Mucosa of descending colon (tissue), 3 donors: ENCODE results near the gene POMGNT1. TPM values are rescaled to one million over a fixed set of nuclear protein-coding genes. Genes with fewer than 3 reads are reported as not detected.

ENCODE experiments used
- ATAC-seq: fragments of 200-7000 bp; cut with Tn5 transposase; one replicate; pipeline ENCODE4 v1.9.1; 2020; ENCODE audit warnings: mild to moderate bottlenecking, moderate library complexity
- DNase-seq, 3 donors: peaks; one replicate each; pipeline ENCODE4 v3.0.0-alpha.2; 2020
- H3K36me3 ChIP-seq: fragments of 200-600 bp; one replicate; pipeline ENCODE4 v1.8.0; 2021; ENCODE audit warnings: low read depth, mild to moderate bottlenecking
- H3K4me1 ChIP-seq: fragments of 200-600 bp; one replicate; pipeline ENCODE4 v1.8.0; 2021; ENCODE audit warnings: low read depth, mild to moderate bottlenecking
- H3K4me3 ChIP-seq: fragments of 200-600 bp; one replicate; pipeline ENCODE4 v1.8.0; 2021; ENCODE audit warnings: mild to moderate bottlenecking
- H3K9me3 ChIP-seq: fragments of 200-600 bp; one replicate; pipeline ENCODE4 v1.8.0; 2021; ENCODE audit warnings: mild to moderate bottlenecking
- intact Hi-C, 2 donors: fragments of 100-400 bp; cut with DNase I in 1 of 2; cut with micrococcal nuclease in 1 of 2; formaldehyde crosslinking; loops; one replicate each; pipeline versions ENCODE4 v1.11.0 to v1.11.1; 2022; cut with DNase I, micrococcal nuclease
- total RNA-seq, 3 donors: library from RNA; stranded (reverse); fragmentation: NEBNext Ultra II Directional in 2 of 3; extraction: Animal tissue kit (Norgen Biotek cat#: 25700) in 2 of 3; gene quantifications; one replicate each; pipeline versions ENCODE4 v1.2.1 to v1.2.4, GENCODE V29; 2021 to 2023
- TF ChIP-seq, protein P1 (sequence below): fragments of 200-600 bp; IDR thresholded peaks from one replicate; pipeline ENCODE4 v1.8.0; 2022; ENCODE audit warnings: antibody characterized with exemption, mild to moderate bottlenecking
- donor health status: DM: no; HTN: no; CAD: no; lungs with moderate emphysema.
- donor health status: DM: no; HTN: no; CAD: no.
- donor health status: DM: no; HTN: yes; CAD: no.

POMGNT1 gene
- total RNA-seq, 3 donors from 2014 or later: 23.8 to 39.0 (median 38.4) TPM

DNA sequence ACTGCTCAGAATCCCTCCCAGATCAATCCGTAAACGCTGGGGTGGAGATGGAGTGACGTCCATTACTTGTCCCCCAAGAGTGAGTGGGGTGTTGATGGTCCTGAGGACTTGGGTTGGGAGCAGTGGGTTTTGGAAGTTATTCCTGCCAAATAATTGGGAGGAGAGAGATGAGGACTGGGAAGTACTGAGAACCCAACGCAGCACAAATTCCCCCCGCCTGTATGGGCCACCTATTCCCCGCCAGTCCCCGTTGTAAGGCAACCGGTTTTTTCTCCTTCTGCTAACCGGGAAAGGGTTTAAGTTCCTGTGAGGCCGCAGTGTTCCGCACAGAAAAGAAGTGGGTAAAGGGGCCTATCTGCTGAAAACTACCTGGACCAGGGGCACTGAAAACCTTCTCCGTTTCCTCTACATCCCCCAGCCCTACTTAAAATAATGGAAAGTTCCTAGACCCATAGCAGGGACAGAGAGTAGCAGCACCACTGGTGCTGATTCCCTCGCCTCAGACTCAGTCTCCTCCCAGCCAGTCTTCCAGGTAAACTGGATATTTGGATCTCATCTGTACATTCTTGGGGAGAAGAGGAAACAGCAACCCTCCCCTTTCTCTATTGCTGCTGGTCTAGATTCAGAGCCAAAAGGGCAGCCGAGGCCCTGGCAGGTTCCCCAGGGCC, 5.6 kb upstream of the POMGNT1 start:
- Histone ChIP-seq H3K4me1 (peaks cover 9% of the 10 kb centered on the region), H3K36me3 (no peaks in the 10 kb centered on the region), H3K4me3 (no peak overlapping the region), H3K9me3 (no peaks in the 10 kb centered on the region)
- TF ChIP-seq, protein P1, sequence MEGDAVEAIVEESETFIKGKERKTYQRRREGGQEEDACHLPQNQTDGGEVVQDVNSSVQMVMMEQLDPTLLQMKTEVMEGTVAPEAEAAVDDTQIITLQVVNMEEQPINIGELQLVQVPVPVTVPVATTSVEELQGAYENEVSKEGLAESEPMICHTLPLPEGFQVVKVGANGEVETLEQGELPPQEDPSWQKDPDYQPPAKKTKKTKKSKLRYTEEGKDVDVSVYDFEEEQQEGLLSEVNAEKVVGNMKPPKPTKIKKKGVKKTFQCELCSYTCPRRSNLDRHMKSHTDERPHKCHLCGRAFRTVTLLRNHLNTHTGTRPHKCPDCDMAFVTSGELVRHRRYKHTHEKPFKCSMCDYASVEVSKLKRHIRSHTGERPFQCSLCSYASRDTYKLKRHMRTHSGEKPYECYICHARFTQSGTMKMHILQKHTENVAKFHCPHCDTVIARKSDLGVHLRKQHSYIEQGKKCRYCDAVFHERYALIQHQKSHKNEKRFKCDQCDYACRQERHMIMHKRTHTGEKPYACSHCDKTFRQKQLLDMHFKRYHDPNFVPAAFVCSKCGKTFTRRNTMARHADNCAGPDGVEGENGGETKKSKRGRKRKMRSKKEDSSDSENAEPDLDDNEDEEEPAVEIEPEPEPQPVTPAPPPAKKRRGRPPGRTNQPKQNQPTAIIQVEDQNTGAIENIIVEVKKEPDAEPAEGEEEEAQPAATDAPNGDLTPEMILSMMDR: no peak
- intact Hi-C loops: no loop called here
- DNase-seq (no peak), ATAC-seq (no peak)

DNA sequence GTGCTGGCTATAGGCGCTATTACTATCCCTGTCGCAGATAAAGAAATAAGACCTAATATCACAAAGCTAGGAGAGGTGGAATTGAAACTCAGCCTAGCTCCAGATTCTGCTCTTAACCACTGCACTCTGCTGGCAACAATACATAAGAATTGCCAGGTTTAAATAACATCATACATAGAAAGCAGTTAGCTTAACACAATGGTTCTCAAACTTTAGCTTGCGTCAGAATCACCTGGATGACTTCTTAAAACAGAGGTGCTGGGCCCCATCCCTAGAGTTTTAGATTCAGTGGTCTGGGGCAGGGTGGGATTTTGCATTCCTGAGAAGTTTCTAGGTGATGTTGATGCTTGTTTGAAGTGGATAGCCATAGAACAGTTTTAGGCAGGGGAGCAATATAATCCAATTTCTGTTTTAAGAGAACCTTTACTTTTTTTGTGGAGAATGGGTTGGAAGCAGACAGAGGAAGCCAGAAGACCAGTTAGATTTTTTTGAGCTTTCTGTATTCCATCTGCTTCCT, 1.1 kb upstream of the POMGNT1 start:
- DNase-seq (no peak), ATAC-seq (no peak)
- Histone ChIP-seq H3K4me1 (peaks cover 18% of the 10 kb centered on the region), H3K36me3 (no peaks in the 10 kb centered on the region), H3K9me3 (no peaks in the 10 kb centered on the region), H3K4me3 (no peak overlapping the region)
- TF ChIP-seq, protein P1: no peak
- intact Hi-C loops: no loop called here

DNA sequence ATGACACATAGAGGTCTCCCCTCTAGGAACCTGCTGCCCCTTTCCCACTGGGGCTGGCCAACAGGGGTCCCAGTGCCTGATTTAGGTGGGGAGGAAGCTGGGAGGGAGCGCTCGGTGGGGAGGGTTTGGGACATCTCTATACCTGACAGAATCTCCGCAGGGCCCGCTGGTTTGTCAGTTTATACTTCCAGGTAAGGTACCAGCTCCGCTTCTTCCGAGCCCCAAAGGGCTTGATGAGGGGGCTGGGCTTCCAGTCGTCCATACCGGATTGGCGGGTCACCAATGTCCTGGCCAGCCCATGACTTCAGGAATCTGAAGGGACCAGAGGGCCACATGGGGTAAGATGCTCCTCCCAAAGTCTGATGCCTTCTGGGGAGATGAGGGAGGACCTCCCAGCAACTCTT, 672 bp downstream of the POMGNT1 start:
- ATAC-seq: no peak
- TF ChIP-seq, protein P1: no peak

DNA sequence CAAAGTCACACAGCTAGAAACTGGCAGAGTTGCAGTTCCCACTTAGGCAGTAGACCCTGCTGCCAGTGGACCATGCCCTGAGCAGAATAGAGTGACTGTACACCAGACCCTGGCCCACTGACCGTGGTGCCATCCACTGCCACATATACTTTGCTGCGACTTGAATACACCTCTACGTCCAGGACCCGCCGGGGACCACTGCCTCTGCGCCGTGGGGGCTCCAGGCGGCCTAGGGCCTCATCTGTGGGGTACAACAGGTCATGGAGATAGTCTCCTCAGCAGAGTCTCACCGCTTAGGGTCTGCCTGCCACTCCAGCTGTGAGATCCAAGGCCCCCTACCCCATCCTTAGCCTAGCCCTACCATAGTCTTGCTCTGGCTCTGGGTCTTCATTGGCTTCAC, 1.6 kb downstream of the POMGNT1 start:
- ATAC-seq (no peak), DNase-seq (no peak)
- Histone ChIP-seq H3K4me1 (peaks cover 14% of the 10 kb centered on the region), H3K36me3 (no peaks in the 10 kb centered on the region), H3K4me3 (no peak overlapping the region), H3K9me3 (no peaks in the 10 kb centered on the region)
- TF ChIP-seq, protein P1: no peak
- intact Hi-C loops: no loop called here

More for the DNA sequence above, 672 bp downstream of the POMGNT1 start:
- Histone ChIP-seq H3K36me3 (no peaks in the 10 kb centered on the region), H3K4me3 (no peak overlapping the region), H3K9me3 (no peaks in the 10 kb centered on the region), H3K4me1 (peaks cover 18% of the 10 kb centered on the region)
- DNase-seq: peak in 1 of 3 donors; percentile 55
- intact Hi-C loops: no loop called here

DNA sequence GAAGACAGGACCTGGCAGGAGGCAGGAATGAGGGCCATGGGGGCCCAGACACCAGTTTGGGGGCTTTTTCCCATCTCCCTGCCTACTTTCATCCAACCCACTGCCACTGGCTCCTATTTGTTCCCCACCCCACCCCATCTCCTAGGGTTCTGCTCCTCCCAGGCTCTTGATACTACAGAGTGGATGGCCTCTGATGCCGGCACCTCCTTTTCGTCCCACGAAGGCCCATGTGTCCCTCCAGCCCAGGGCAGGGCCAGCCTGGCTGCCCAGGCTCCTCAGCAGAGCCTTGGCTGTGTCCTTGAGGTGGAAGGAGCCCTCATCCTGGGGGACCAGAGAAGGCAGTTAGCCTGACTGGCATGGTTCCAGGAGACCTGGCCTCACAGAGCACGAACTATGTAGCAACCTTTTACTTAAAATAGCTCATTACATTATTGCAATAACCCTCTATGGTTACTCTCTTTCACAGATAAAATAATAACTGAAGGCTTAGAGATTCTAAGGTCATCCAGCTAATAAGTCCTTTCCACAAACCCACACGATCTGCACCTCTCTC, 3.5 kb downstream of the POMGNT1 start:
- intact Hi-C loops: no loop called here
- no peaks in the 10 kb centered on the region for H3K36me3 ChIP-seq

More for the DNA sequence above, 3.5 kb downstream of the POMGNT1 start:
- no peak for ATAC-seq
- Histone ChIP-seq H3K4me1 (peaks cover 14% of the 10 kb centered on the region), H3K4me3 (no peak overlapping the region), H3K9me3 (no peaks in the 10 kb centered on the region)
- TF ChIP-seq, protein P1: no peak
- DNase-seq: no peak
